Measurements from ENCODE around the gene NDUFA7.
"Not testable (repeated sequence)": the region's sequence is repeated elsewhere in the genome, so short reads cannot be mapped to it uniquely, and the experiment has no call there.

Gene NDUFA7

DNA sequence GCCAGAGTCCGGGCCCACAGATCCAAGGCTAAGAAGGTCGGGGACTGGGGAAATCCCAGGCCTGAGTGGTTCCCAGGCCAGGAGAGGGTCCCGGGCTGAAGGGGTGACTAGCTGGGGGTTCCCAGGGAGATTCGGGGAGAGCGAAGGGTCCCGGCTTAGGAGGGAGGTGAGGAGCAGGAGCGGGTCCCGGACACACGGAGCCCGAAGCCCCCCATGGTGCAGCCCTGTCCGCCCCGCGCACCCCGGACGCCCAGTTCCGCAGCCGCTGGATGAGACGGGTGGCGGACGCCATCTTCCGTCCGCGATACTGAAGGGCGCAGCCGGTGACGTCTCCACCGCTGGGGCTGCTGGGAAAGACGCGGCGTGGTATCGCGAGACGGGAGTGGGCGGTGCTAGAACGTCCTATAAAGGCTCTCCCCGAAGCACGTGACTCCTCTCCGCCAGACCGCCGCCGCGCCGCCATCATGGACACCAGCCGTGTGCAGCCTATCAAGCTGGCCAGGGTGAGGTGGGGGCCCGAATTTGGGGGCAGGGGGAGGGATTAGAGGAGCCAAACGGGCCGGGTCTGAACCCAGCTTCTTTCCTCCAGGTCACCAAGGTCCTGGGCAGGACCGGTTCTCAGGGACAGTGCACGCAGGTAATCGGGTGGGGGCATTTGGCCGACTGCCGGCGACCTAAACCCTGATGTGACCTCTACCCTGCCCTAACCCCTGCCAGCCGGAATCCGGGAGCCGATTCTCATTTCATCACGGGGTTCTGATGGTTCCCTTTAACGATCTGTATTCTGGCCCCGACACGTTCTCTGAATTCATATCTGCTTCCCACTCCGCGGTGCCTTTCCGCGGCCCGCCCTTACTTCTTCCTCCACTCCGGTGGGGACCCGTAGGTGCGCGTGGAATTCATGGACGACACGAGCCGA, at the start of gene NDUFA7, which contains the start of gene RPS28:
TSS of gene NDUFA7 (minus strand) at position 309 of the 919 bp plus-strand sequence. CDS start at position 292, 17 bp downstream.
TSS of gene RPS28 (plus strand) at position 430 of the 919 bp plus-strand sequence. CDS start at position 465, 35 bp downstream.
- peak; percentile 94 for DNase-seq (ENCODE audit: low read depth)

- DNase-seq (ENCODE audit: low read depth), result no peak
Measured at GRCh38 chr19:8370176-8371010, 49.2 kb upstream of the NDUFA7 start.

GRCh38 chr19:8367327-8368001, 46.3 kb upstream of the NDUFA7 start:
- DNase-seq (ENCODE audit: low read depth), result no peak

- no peak for DNase-seq (ENCODE audit: low read depth)
Measured at GRCh38 chr19:8366961-8367326, 45.8 kb upstream of the NDUFA7 start.

DNA sequence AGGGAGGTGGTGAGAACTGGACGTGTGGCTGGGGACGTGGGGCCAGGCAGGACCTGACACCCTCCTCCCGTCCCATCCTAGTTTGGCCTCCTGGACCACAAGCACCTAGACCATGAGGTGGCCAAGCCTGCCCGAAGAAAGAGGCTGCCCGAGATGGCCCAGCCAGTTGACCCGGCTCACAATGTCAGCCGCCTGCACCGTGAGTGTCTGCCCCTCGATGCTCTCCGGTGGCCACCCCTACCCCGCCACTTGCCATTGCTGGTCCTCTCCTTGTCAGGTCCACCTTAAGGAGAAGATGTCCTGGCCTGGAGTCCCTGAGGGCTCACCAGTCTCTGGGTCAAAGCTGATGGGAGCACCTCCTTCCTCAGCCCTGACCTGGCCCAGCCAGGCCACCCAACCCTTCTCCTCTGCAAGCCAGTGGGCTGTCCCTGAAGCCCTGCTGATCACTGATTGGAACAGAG, 45.0 kb upstream of the NDUFA7 start:
- DNase-seq (ENCODE audit: low read depth), result no peak

- no peak for DNase-seq (ENCODE audit: low read depth)
Measured at GRCh38 chr19:8363803-8364771, 42.9 kb upstream of the NDUFA7 start, which contains the start of gene ANGPTL4. TSS of gene ANGPTL4 (plus strand) at chr19:8364155. CDS start at chr19:8364322, 167 bp downstream.

GRCh38 chr19:8361921-8362793, 41.0 kb upstream of the NDUFA7 start:
- DNase-seq (ENCODE audit: low read depth), result no peak

GRCh38 chr19:8360196-8360595, 39.0 kb upstream of the NDUFA7 start:
- no peak for DNase-seq (ENCODE audit: low read depth)

GRCh38 chr19:8358948-8359347, 37.8 kb upstream of the NDUFA7 start:
- DNase-seq (ENCODE audit: low read depth), result no peak

DNA sequence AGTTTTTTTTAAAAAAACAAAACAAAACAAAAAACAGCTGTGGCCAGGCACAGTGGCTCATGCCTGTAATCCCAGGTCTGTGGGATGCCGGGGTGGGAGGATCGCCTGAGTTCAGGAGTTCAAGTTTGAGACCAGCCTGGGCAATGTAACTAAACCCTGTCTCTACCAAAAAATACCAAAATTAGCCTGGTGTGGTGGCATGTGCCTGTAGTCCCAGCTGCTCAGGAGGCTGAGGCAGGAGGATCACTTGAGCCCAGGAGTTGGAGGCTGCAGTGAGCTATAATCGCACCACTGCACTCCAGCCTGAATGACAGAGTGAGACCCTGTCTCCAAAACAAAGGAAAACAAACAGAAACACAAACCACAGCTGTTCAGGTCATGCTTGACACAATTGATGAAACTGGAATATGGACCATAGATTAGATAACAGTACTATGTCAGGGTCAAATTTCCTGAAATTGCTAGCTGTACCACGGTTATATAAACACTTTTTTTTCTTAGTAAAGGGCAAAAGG, 35.9 kb upstream of the NDUFA7 start:
- DNase-seq (ENCODE audit: low read depth), result no peak

GRCh38 chr19:8355631-8356402, 34.6 kb upstream of the NDUFA7 start:
- DNase-seq (ENCODE audit: low read depth), result no peak

DNA sequence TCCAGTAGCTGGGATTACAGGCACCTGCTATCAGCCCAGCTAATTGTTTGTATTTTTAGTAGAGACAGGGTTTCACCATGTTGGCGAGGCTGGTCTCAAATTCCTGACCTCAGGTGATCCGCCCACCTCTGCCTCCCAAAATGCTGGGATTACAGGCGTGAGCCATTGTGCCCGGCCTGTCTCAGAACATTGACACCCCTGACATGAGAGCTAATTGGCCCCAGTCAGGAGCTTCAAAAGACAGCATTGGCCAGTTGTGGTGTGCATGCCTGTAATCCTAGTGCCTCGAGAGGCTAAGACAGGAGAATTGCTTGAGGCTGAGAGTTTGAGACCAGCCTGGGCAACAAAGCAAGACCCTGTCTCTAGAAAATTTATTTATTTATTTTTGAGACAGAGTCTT, 31.7 kb upstream of the NDUFA7 start:
- not testable (repeated sequence) for DNase-seq (ENCODE audit: low read depth)

- DNase-seq (ENCODE audit: low read depth), result no peak
Measured at GRCh38 chr19:8352134-8352827, 31.1 kb upstream of the NDUFA7 start.

DNA sequence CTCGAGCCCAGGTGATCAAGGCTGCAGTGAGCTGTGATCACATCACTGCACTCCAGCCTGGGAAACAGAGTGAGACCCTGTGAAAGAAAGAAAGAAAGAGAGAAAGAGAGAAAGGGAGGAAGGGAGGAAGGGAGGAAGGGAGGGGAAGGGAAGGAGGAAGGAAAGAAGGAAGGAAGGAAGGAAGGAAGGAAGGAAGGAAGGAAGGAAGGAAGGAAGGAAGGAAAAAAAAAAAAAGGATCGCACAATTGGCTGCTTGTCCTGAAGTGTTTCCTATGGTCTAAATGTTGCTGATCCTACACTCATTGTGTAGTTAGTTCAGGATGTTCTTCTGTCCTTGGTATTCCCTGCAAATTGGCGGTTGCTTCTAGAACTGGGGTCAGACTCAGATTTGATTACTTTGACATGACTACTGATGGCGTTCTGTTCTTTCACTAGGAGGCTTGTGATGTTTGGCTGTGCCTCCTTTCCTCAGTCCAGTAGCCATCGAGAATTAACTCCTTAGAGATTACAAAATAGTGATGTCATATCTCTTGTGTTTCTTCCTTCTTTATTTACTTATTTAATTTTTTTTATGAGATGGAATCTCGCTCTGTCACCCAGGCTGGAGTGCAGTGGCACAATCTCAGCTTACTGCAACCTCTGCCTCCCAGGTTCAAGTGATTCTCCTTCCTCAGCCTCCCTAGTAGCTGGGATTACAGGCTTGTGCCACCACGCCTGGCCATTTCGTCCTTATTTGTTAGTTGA, 28.6 kb upstream of the NDUFA7 start:
- not testable (repeated sequence) for DNase-seq (ENCODE audit: low read depth)

DNA sequence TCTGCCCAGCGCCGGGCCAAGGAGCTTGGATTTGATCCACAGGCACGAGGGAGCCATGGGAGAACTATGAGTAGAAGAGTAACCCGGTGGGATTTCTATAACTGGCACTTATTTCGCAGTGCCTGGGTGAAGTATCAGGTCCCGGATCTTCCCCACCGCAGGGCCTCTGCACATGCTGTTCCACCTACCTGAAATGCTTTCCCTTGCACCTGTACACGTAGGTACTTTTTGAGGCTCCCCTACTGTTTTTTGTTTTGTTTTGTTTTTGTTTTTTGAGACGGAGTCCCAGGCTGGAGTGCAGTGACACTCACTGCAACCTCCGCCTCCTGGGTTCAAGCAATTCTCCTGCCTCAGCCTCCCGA, 22.3 kb upstream of the NDUFA7 start:
- no peak for DNase-seq (ENCODE audit: low read depth)

DNA sequence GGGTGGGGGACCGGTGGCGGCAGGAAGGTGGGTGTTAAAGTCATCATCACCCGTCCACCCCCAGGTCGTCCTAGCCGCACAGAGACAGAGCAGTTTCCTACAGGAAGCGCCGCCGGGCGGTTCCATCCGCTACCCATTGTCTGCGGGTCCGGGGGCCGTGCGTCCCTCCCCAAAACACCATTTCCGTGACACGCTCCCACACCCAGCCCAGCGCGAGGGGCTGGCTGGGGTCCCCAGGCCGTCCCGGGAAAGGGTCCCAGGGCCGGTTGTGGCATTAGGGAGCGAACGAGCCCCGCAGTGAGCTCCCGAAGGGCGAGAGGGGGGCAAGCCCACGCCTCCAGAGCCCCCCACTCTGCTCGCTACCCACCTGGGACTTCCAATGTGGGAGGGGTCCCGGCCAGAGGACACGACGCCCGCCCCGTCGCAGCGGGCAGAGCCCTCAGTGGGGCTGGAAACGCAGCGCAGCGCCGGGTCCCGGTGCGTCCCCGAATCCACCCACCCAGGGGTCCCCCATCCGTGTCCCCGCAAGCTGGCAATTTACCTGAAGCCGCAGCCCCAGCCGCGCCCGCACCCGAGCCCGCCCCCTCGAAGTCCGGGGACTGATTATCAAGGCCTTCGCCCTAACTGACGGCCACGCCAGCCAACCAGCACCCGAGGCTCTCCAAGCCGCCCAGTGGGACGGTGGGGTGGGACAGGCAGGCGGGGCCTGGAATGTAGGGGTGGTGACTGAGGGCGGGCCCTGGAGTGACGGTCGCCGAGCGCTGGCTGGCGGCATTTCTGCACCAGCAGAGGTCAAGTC, 21.7 kb upstream of the NDUFA7 start, which contains the start of gene KANK3:
TSS of gene KANK3 (minus strand) at position 579 of the 799 bp plus-strand sequence. CDS start 5,434 bp downstream, outside the sequence.
- peak; percentile 88 for DNase-seq (ENCODE audit: low read depth)

GRCh38 chr19:8342316-8342683, 21.1 kb upstream of the NDUFA7 start:
- DNase-seq (ENCODE audit: low read depth), result no peak
